Spleen (tissue), 7 donors: ENCODE measurements around the gene STIM1.

Experiments
- CTCF ChIP-seq, 11 experiments: fragments of 200-600 bp in 7 of 11; fragments of 450-650 bp in 4 of 11; sonication (generic) in 4 of 11; IDR thresholded peaks in 8 of 11; conservative IDR thresholded peaks in 3 of 11; 1 replicate in 7 of 11; 2 replicates in 4 of 11; pipeline versions ENCODE4 v1.4.0 to v1.8.0; 2016 to 2021; ENCODE audit warnings: antibody characterized with exemption in 11 of 11, inconsistent platforms in 4 of 11, mild to moderate bottlenecking in 1 of 11
- POLR2A ChIP-seq, 3 donors: fragments of 450-650 bp; IDR thresholded peaks; one replicate each; pipeline ENCODE4 v1.5.1; 2017; ENCODE audit warnings: antibody characterized with exemption in 3 of 3, mild to moderate bottlenecking in 1 of 3
- POLR2AphosphoS5 ChIP-seq, 3 donors: sonication (generic); formaldehyde crosslinking; IDR thresholded peaks; one replicate each; pipeline ENCODE4 v1.5.1; 2017; ENCODE audit warnings: antibody characterized with exemption in 3 of 3
- donor health status: DM: no; HTN: no; CAD: no; lungs with moderate emphysema.
- donor health status: DM: no; HTN: no; CAD: no.
- donor health status: DM: no; HTN: no; CAD: no.

GRCh38 chr11:3953327-3953726, 97.9 kb downstream of the STIM1 start:
- TF ChIP-seq CTCF (IDR thresholded peaks at IDR 0.05 in 8 of 11, conservative IDR thresholded peaks at IDR 0.05 in 3 of 11): no peak
- no peak for TF ChIP-seq POLR2AphosphoS5 (IDR thresholded peaks at IDR 0.05)
- TF ChIP-seq POLR2A (IDR thresholded peaks at IDR 0.05): no peak
